Peyer's patch (tissue), 4 donors: ENCODE data around the gene SLC27A4. TPM values are rescaled to one million over a fixed set of nuclear protein-coding genes. Genes with fewer than 3 reads are reported as not detected.
A peak's percentile ranks its signal among the peaks of the same experiment; 100 is the strongest.

ENCODE experiments used
- DNase-seq, 3 donors: peaks; one replicate each; pipeline ENCODE4 v3.0.0-alpha.2; 2017 to 2019
- H3K27ac ChIP-seq, 4 donors: fragments of 200-600 bp; sonication (generic); one replicate each; pipeline ENCODE4 v1.5.1; 2016 to 2019
- H3K27me3 ChIP-seq, 2 donors: fragments of 200-600 bp; sonication (generic); one replicate each; pipeline ENCODE4 v1.5.1; 2019
- H3K36me3 ChIP-seq, 3 donors: fragments of 200-600 bp; sonication (generic); one replicate each; pipeline ENCODE4 v1.5.1; 2016 to 2019
- H3K4me1 ChIP-seq, 4 donors: fragments of 200-600 bp; sonication (generic); one replicate each; pipeline ENCODE4 v1.5.1; 2016 to 2019
- H3K4me3 ChIP-seq, 4 donors: fragments of 200-600 bp; sonication (generic); 1 replicate in 3 of 4; 2 replicates in 1 of 4; pipeline ENCODE4 v1.5.1; 2016 to 2019; ENCODE audit warnings: mild to moderate bottlenecking in 1 of 4
- H3K9me3 ChIP-seq, 4 donors: fragments of 200-600 bp; sonication (generic); one replicate each; pipeline ENCODE4 v1.5.1; 2016 to 2019; ENCODE audit warnings: mild to moderate bottlenecking in 1 of 4
- POLR2A ChIP-seq, 2 donors: fragments of 450-650 bp; IDR thresholded peaks; one replicate each; pipeline ENCODE4 v1.5.1; 2017; ENCODE audit warnings: antibody characterized with exemption in 2 of 2, mild to moderate bottlenecking in 2 of 2, moderate library complexity in 2 of 2
- total RNA-seq, 4 donors: library from RNA; depleted of rRNA; stranded (reverse); fragments of >200 nt; gene quantifications; one replicate each; pipeline ENCODE4 v1.1.0, GENCODE V29; 2016
- TF ChIP-seq, protein P1 (sequence below), 6 experiments: fragments of 450-650 bp in 4 of 6; fragments of 200-600 bp in 2 of 6; sonication (generic) in 1 of 6; IDR thresholded peaks; one replicate each; pipeline ENCODE4 v1.5.1; 2017 to 2019; ENCODE audit warnings: antibody characterized with exemption in 6 of 6, mild to moderate bottlenecking in 3 of 6, moderate library complexity in 1 of 6

Gene SLC27A4
- total RNA-seq, 4 donors from 2014 or later, result 28.1 to 312 (median 149) TPM

DNA sequence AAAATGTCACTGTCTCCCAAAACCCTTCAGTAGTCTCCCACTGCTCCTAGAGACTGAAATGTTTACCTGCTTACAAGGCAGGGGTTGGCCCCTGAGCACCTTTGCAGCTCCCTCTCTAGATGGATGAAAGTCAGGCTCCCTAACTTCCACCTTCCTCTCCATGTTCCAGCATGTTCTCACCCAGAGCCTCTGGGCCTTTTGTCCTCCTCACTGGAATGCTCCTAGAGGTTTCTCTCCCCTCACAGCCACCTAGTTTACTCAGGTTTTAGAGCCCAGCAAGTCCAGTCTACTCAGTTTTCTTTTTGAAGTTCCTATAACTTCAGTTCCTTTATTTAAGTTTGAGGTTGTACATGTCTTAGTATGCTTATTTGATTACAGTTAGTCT, 30.0 kb downstream of the SLC27A4 start:
- Histone ChIP-seq H3K9me3 (no peaks in the 10 kb centered on the region), H3K36me3 (no peaks in the 10 kb centered on the region), H3K27me3 (no peaks in the 10 kb centered on the region), H3K27ac (peak overlapping the region; percentile 76 to 96 (median 84)), H3K4me1 (peaks cover 0 to 27% (median 4%) of the 10 kb centered on the region in 4 donors), H3K4me3 (peak overlapping the region; percentile 62 to 85 (median 72))
- no peak for DNase-seq
- TF ChIP-seq, protein P1, sequence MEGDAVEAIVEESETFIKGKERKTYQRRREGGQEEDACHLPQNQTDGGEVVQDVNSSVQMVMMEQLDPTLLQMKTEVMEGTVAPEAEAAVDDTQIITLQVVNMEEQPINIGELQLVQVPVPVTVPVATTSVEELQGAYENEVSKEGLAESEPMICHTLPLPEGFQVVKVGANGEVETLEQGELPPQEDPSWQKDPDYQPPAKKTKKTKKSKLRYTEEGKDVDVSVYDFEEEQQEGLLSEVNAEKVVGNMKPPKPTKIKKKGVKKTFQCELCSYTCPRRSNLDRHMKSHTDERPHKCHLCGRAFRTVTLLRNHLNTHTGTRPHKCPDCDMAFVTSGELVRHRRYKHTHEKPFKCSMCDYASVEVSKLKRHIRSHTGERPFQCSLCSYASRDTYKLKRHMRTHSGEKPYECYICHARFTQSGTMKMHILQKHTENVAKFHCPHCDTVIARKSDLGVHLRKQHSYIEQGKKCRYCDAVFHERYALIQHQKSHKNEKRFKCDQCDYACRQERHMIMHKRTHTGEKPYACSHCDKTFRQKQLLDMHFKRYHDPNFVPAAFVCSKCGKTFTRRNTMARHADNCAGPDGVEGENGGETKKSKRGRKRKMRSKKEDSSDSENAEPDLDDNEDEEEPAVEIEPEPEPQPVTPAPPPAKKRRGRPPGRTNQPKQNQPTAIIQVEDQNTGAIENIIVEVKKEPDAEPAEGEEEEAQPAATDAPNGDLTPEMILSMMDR (IDR thresholded peaks at IDR 0.05), result no peak
- TF ChIP-seq POLR2A (IDR thresholded peaks at IDR 0.05), result no peak

DNA sequence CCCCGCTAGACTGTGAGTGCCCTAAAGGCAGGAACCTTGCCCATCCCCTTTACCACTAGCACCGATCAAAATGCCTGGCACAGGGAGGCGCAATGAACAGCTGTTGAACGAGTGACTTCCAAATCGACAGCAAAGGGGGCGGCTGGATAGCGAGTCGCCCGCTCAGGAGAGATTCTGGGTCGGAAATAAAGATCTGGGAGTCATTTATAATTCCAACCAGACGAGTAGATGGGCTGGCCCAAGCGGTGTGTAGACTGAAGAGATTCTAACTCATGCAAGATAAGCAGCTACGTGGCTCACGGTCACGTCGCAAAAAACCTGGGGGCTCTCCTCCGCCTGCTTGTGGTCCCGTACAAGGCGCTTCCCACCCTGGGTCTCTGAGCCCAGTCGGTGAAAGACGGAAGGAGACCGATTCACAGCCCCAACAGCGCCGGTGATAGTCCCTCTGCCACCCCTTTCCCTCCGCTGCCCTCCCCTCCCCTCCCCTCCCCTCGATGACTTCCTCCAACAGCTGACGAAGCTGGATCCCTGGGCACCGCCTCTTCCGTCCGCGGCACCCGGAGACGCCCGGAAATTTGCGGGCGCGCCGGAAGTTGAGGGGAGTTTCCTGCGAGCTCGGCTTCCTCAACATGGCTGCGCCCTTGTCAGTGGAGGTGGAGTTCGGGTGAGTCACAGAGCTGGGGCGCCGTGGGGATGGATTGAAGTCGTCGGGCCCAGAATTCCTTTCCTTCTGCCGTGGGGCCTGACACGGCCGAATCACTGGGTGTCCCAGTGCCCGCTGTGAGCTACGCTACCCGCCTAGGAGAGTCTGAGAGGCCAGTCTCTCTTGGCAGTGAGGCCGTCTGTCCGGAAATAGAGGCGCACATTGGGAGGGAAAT, 30.7 kb downstream of the SLC27A4 start, which contains the start of gene URM1:
Gene URM1, plus strand, starts transcription at position 623 of the 878 bp plus-strand sequence. Its CDS starts 7 bp downstream, at position 630.
- Histone ChIP-seq H3K9me3 (no peaks in the 10 kb centered on the region), H3K4me3 (peak within 1 kb of the TSS; percentile 62 to 85 (median 72)), H3K36me3 (no peaks in the 10 kb centered on the region), H3K27ac (peak within 1 kb of the TSS; percentile 76 to 96 (median 84)), H3K4me1 (peaks cover 0 to 27% (median 4%) of the 10 kb centered on the region in 4 donors), H3K27me3 (no peaks in the 10 kb centered on the region)
- peak; percentile 90 to 93 for TF ChIP-seq POLR2A (IDR thresholded peaks at IDR 0.05)
- TF ChIP-seq, protein P1 (IDR thresholded peaks at IDR 0.05), result no peak
- peak; percentile 92 to 98 (median 98) for DNase-seq

DNA sequence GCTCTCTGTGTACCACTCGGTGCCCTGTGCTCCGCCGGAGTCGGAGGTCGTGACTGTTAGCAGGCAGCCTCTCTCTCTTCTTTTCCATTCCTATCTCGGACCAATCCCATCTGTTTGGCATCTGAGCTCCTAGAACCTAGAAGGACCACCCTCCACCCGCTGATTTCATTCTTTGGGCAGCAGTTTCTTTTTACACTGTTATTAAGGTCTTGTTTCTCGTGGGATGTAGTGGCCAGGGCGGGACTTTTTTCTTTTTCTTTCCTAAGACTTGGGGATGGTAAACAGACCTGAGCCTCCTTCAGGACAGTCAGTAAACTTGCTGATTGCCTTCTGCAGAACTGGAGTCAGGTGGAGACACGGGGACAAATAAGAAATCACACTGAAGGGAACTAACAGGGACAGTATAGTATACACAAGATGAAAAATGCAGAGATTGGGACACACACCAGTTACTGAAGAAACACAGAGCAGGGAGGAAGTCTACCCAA, 31.3 kb downstream of the SLC27A4 start:
- TF ChIP-seq, protein P1 (IDR thresholded peaks at IDR 0.05), result peak in 1 of 6 experiments; percentile 4
- no peak for TF ChIP-seq POLR2A (IDR thresholded peaks at IDR 0.05)
- H3K4me1 ChIP-seq, result peaks cover 0 to 27% (median 4%) of the 10 kb centered on the region in 4 donors
- H3K4me3 ChIP-seq, result peak overlapping the region; percentile 62 to 85 (median 72)
- H3K27me3 ChIP-seq, result no peaks in the 10 kb centered on the region
- no peak for DNase-seq
- H3K27ac ChIP-seq, result peak overlapping the region; percentile 76 to 96 (median 84)
- H3K36me3 ChIP-seq, result no peaks in the 10 kb centered on the region
- H3K9me3 ChIP-seq, result no peaks in the 10 kb centered on the region

DNA sequence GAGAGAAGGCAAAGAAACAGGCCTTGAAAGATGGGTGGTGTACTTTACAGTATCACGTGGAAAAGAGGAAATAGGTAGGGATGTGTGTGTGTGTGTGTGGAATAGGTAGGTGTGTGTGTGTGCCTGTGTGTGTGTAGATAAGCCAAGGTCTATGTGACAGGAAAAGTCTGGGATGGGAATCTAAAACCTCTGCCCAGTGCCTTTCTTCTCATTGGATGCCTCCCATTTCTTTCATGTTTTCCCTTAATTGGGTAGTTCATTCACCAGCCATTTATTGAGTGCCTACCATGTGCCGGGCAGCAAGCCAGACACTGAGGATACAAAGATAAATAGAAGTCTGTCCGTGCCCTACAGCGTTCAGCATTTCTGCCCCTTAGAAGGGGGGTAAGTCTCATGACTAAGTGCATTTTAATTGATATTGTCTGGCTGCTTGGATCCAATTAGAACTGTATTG, 31.9 kb downstream of the SLC27A4 start:
- H3K27me3 ChIP-seq, result no peaks in the 10 kb centered on the region
- TF ChIP-seq POLR2A (IDR thresholded peaks at IDR 0.05), result no peak
- TF ChIP-seq, protein P1 (IDR thresholded peaks at IDR 0.05), result no peak
- H3K9me3 ChIP-seq, result no peaks in the 10 kb centered on the region
- H3K27ac ChIP-seq, result peak overlapping the region in 3 of 4 donors; percentile 76 to 96 (median 82)
- DNase-seq, result no peak
- peak overlapping the region; percentile 62 to 85 (median 72) for H3K4me3 ChIP-seq
- H3K4me1 ChIP-seq, result peaks cover 0 to 27% (median 4%) of the 10 kb centered on the region in 4 donors
- H3K36me3 ChIP-seq, result no peaks in the 10 kb centered on the region

GRCh38 chr9:128372784-128373183, 32.5 kb downstream of the SLC27A4 start:
- Histone ChIP-seq H3K4me3 (no peak overlapping the region), H3K27me3 (no peaks in the 10 kb centered on the region), H3K9me3 (no peaks in the 10 kb centered on the region), H3K27ac (no peak overlapping the region), H3K36me3 (peaks cover 0 to 2% (median 0%) of the 10 kb centered on the region in 3 donors), H3K4me1 (peaks cover 0 to 27% (median 4%) of the 10 kb centered on the region in 4 donors)
- no peak for DNase-seq
- TF ChIP-seq, protein P1 (IDR thresholded peaks at IDR 0.05), result no peak
- TF ChIP-seq POLR2A (IDR thresholded peaks at IDR 0.05), result no peak
